GM18508 (cell line): ENCODE data around the gene BICDL1.
"Not testable (repeated sequence)": the region's sequence is repeated elsewhere in the genome, so short reads cannot be mapped to it uniquely, and the experiment has no call there.

ENCODE experiments used
- ATAC-seq: cut with Tn5 transposase; IDR thresholded peaks from one replicate; pipeline ENCODE4 v1.9.1; 2021; ENCODE audit warnings: moderate number of reproducible peaks; ENCODE audit not compliant: insufficient read depth, unreplicated experiment

BICDL1 gene

DNA sequence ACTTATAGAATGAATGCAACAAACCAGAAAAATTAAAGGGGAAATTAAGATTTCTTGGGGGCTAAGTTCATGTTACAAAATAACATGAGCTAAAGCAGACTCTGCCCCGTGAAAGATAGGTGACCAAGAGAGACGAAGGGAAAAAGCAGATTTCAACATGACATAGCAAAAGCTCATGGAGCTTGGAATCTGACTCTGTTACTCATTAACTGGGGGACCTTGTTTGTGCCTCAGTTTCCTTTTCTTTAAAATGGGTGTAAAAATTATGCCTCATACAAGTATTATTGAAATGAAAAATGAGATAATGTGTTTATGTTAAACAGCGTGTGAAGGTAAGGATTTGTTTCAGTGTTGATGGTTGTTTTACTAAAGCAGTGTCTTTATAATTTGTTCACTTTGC lies 11.5 kb downstream of the BICDL1 start:
- no peak for ATAC-seq

DNA sequence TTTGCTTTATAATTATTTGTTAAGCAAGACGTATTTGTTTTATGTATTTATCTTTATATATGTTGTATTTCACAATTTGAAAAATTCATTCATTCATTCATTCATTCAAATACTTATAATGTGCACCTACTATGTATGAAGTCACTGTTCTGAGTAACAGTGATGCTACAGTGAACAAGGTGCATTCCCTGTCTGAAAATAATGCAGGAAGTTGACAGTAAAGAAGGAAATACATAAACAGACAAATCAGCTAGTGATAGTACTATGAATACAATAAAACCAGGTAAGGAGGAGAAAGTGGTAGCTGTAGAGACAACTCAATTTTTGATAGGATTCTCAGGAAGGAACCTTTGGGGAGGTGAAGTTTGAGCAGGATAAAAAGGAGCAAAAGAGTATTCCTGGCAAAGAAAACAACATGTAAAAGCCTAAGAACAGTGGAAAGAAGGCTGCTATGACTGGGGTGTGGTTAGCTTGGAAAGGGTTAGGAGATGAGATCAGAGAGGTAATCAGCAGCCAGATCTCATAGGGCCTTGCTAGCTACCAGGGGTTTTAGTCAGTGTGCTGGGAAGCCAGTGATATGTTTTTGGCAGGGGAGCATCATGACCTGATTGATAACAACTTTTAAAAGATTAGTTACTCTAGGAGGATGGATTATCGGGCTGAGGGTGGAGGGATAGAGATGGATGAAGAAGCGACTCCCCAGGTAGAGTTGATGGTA lies 17.4 kb downstream of the BICDL1 start:
- no peak for ATAC-seq

DNA sequence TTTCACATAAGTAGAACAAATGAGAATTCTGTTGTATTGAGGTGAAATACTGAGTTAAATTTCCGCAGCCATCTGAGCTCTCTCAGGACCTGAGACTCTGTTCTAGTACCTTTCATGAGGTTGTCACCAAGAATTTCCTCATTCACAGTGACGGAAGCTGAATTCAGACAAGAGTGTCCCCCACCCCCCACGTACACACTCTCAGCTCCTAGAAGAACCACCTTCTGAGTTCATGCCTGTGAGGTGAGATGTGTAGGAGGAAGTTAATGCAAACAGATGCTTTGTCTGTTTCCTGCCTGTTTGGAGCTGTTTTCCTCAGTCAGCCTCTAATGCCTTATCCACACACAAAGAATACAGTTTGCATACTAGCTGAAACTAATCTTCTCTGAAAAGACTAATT lies 18.2 kb downstream of the BICDL1 start:
- no peak for ATAC-seq

DNA sequence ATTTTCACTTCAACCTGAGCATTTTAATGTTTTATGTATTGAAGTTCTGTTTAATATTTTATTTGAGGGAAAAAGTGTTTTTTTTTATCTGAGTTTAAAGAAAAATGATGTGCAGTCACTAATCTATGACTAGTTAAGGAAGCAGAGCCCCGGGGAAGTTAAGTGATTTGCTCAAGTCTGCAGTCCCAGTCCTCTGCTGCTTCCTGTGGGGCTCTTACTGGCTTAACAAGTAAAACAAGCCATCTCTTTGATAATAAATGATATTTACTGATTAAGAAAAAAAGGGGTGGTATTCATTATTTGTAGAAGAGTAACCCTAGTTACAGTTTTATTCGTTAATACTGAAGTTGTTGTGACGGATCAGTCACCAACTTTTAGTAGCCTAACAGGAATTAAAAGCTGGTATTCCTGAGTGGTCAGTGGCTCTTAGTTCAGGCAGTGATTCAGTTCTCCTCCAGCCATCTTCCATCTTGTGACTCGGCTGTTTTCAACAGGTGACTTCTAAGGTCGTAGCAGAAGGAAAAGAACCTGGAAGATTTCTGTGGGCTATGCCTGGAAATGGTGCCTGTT lies 21.7 kb downstream of the BICDL1 start:
- no peak for ATAC-seq

DNA sequence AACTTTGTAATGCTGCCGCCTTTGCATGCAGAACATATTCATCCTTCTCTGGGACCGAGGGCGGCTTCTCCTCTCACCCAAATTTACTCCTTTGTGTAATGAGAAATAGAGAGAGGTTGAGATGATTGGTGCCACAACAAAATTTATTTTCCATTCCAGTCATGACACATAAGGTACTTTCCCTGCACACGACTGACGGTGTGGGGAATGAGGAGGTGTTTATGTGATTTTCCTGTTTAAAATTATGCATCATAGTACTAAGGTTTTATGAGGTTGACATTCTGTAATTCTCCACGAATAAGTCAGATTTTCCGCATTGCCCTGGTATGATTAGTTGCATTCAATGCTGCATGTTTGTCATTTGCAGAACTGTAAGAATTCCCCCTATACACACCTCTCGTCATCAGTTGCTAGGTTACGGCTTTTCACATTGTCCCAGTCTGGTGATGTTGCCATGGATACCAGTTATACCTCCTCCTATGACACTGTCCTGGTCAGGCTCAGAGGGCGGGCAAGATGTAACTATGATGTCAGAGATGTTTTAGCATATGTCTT lies 23.1 kb downstream of the BICDL1 start:
- peak; percentile 72 for ATAC-seq

DNA sequence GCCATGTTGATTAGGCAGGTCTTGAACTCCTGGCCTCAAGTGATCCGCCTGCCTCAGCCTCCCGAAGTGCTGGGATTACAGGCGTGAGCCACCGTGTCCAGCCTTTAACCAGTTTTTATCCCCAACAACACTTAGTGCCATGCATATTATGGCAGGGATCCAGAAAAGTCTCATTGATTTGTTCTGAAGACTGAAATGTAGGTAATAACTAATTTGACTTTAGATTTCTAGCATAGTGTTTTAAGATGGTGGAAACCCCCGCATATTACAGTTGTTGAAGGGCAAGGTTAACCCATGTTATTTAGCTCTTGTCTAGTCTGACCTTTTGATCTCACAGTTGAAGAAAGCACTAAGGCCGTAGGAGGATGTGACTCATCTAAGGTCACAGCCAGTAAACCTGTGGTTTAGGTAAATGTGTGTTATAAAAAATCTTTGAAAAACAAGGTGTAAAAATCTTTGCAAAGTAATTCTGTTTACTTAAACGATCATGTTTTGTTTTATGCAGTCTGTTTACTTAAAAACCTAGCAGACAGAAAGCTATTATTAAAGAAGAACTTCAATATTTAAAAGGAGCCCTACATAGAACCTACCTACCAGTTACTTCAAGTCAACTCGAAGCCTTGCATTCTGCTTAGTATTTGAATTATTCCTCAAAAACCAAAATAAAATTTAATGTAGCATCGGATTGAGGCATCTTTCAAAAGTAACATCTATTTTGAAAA lies 24.8 kb downstream of the BICDL1 start:
- ATAC-seq: peak; percentile 62

DNA sequence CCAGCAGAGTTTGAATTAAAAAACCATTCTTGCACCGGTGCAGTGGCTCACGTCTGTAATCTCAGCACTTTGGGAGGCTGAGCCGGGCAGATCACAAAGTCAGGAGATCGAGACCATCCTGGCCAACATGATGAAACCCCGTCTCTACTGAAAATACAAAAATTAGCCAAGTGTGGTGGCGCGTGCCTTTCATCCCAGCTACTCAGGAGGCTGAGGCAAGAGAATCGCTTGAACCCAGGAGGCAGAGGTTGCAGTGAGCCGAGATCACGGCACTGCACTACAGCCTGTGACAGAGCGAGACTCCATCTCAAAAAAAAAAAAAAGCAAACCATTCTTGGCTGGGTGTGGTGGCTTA lies 25.3 kb downstream of the BICDL1 start:
- not testable (repeated sequence) for ATAC-seq

DNA sequence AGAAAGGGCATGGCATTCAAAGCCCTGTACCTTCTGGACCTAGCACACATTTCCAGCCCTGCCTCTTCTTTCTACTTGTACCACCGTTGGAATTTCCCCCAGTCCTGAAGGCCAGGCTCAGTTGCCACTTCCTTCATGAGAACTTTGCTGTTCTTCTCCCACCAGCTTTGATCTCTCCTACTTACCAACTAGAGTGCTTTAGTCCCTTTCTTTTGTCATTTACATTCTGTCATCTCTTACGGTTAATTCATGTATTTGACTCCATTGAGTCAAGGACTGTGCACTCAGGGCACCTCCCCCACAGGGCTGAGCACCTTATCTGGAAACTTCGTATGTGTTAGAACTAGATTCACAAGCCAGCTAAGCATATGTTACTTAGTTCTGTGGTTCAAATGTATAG lies 26.3 kb downstream of the BICDL1 start:
- no peak for ATAC-seq

DNA sequence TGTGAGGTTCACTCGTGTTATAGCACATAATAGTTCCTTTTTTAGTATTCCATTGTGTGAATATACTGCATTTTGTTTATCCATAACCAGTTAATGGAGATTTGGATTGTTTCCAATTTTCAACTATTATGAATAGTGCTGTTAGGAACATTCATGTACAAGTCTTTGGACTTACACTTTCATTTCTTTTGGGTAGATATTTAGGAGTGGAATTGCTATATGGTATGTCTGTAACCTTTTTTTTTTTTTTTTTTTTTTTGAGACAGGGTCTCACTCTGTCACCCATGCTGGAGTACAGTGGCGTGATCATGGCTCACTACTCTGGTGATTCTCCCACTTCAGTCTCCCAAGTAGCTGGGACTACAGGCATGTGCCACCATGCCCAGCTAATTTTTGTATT lies 27.2 kb downstream of the BICDL1 start:
- ATAC-seq: not testable (repeated sequence)

DNA sequence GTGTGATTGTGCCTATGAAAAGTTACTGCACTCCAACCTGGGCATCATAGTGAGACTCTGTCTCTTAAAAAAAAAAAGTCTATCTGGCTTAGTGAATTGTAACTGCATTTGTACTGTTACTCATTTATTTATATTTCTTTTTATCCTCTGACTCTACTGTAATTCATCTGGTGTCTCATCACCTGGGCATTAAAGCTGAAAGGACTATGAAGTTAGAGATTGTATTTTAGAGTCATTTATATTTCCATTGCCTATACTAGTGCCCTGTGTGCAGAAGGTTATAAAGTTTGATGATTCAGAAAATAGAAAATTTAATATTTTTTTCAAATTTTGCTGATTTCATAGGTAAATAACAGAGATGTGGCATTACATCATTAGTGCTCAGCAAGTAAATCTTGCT lies 30.2 kb downstream of the BICDL1 start:
- no peak for ATAC-seq

DNA sequence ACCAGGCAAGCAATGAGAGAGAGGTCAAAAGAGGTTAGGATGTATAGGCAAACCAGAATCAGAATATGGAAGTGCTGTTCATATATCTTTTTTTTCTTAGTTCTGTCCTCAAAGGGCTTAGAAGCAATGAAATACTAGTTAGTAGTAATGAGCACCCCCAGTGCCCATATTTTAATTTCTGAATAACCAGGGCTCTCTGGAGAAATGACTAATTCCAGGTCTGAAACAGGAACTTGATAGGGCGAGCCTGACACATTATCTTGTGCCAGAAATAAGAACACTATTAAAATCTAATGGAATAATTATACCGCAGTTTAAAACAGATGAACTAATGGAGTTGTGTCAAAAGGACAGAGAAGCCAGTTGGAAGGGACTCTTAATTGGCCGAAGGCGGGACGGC lies 30.9 kb downstream of the BICDL1 start:
- ATAC-seq: no peak

DNA sequence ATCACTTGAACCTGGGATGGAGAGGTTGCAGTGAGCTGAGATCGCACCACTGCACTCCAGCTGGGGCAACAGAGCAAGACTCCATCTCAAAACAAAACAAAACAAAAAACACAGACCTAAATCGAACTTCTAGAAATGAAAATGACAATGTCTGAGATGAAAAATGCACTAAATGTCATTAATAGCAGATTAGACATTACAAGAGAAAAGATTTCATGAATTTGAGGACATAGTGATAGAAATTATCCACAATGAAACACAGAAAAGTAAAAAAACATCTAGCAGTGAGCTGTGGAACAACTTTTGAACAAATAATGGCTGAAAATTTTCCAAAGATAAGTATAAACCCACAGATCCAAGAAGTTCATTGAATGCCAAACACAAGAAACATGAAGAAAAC lies 35.2 kb downstream of the BICDL1 start:
- no peak for ATAC-seq

DNA sequence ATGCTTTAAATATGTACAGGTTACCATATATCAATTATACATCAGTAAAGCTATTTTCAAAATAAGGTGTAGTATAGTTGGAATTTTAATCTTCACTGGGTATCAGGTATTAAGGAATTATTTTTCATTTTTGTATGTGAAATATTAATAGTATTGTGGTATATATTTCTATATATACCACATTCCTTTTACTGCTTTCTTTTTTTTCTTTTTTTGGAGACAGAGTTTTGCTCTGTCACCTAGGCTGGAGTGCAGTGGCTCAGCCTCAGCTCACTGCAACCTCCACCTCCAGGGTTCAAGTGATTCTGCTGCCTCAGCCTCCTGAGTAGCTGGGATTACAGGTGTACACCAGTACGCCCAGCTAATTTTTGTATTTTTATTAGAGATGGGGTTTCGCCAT lies 36.6 kb downstream of the BICDL1 start:
- ATAC-seq: no peak

DNA sequence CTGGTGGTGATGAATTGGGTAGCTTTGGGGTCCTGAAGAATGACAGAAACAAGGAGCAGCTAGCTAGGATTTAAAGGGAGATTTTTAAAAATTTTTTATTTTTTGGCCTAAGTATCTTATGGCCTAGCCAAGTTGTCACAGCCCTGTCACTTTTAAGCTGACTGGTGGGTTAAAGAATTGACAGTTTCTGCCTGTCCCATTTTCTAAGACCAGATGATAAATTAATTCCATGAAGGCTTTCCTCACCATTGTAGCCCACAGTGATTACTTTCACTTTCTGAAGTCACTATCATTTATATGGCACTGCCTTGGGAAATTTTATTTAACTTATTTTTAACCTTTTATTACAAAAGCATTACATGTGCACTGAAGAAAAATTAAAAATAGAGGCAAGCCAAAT lies 43.2 kb downstream of the BICDL1 start:
- no peak for ATAC-seq

DNA sequence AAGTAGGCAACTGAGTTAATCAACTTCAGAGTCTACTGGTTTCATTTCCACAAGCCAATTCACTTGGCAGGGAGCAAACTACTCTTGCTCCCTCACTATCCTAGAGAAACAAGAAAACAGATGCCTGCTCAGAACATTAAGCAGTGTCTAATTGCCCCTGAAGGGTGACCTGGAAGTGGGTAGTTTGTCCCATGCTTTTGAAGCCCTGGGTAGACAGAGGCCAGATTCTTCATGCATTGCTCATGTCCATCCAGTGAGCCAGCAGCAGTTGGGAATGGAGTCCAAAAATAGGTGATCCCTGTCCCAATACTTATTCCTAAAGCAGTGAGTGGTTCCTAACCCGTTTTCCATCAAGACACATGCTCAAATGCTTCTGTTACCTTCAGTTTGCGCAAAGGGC lies 48.8 kb downstream of the BICDL1 start:
- no peak for ATAC-seq

DNA sequence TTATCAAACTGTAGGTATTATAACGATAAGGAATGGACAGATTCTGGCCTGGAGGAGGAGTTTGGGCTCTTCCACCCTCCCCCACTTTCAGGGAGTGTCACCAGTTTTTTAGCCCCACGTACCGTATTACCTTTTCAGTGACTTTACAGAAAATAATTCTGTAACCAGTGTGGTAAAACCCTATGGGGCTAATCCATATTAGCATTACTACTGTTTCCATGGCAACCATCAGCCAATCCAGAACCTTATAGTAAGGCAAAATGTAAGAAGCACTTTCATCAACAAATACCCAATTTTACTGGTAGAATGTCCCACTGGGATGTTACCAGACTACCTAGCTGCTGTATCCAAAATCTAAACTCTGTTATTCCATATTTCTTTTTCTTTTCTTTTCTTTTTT lies 50.7 kb downstream of the BICDL1 start:
- no peak for ATAC-seq

DNA sequence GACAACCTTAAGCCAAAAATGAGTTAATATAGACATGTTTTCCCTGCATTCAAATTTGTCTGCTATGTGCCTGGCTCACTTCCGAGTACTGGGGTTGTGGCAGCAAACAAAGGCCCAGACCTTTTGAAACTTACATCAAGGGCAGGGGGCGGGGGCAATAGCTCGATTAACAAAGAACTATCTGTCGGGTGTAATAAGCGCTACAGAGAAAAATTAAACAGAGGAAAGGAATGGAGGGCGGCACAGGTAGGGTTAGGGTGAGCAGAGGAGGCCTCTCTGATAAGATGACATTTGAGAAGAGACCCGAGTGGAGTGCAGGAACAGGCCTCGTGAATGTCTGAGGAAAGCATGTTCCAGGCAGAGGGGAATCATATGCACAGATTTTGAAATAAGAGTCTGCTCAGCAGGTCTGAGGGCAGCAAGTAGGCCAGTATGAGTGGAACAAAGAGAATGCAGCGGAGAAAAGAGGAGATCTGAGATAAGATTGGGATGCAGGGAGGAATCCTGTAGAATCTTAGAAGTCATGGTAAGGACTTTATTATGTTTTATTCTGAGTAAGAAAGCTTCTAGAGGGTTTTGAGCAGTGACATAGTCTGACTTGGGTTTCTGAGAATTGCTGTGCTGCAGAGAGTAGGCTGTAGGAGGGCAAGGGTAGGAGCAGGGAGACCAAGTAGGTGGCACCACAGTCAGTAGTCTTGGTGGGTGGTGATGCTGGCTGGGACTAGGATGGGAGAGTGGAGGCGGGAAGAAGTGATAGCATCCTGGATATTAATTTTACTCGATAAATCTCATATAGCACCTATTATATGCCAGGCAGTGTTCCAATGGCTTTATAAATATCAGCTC lies 52.6 kb downstream of the BICDL1 start:
- ATAC-seq: no peak

DNA sequence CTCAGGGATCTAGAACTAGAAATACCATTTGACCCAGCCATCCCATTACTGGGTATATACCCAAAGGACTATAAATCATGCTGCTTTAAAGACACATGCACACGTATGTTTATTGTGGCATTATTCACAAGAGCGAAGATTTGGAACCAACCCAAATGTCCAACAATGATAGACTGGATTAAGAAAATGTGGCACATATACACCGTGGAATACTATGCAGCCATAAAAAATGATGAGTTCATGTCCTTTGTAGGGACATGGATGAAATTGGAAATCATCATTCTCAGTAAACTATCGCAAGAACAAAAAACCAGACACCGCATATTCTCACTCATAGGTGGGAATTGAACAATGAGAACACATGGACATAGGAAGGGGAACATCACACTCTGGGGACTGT lies 56.3 kb downstream of the BICDL1 start:
- not testable (repeated sequence) for ATAC-seq

DNA sequence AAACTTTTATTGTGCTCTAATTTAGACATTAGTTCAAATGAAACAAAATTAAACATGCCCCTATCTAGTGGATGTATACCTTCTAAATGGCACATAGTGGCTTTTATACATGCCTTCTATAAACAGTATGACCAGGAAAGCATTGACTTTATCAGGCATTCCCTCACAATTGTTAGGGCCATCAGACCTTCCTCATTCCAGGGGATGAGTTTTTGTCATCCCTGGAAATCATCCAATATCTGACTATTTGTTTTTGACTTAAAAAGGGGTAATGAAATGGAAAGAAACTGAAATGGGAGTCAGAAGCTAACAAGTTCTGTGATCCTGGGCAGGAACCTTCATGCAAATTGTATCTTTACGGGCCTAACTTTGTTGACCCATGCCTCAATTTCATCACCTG lies 58.0 kb downstream of the BICDL1 start:
- no peak for ATAC-seq

DNA sequence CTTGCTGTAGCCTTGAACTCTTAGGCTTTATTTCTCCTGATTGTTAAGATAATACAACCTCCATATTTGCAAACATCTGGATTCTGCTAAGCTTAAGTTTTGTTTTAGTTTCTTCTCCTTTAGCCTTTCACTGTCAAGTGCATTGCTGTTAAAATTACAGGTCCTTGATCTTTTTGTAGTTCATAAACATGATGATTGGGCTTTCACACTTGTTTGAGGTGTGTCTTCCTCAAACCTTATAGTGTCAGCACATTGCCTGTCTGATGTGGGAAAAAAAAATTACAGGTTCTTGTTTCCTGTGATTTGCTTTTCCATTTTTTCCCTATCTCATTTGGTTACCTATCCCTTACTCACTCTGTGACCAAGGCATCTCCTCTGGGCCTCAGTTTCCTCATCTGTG lies 59.2 kb downstream of the BICDL1 start:
- ATAC-seq: no peak

DNA sequence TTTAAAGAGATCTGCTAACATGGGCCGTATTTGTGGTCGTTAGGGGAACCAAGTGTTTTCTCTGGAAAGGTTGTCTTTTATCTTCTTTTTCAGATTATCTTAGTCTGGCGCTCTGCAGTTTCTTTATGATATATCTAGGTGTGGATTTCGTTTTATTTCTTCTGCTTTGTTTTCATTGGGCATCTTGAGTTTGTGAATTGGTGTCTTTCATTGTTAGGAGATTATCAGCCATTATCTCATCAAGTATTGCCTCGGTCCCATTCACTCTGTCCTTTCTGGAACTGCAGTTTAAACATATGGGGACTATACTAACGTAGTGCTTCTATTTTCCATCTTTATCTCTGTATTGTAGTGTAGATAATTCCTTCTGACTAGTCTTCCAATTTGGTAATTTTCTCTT lies 60.4 kb downstream of the BICDL1 start:
- ATAC-seq: no peak
